ENCODE data around the gene FRMD4B. TPM values are rescaled to one million over a fixed set of nuclear protein-coding genes. Genes with fewer than 3 reads are reported as not detected.

FRMD4B gene
- total RNA-seq, 4 donors from 2014 or later = 15.5 to 36.7 (median 26.0) TPM

DNA sequence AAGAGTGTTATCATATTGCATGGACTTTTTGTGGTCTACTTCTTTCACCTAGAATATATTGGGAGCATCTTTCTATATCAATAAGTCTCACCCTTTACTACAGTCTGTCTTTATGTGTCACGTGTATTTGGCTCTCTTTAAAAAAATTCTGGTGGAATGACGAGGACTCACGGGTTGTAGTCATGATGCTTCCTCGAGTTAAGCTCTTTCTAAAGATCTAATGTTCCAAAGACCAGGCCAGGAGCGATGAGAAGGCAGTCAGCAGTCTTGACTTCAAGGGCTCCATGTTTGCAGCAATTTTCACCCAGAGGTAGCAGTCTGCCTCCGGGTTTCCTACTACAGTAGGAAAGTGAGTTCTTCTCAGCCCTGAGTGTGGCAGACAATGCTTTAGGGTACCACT is 88.9 kb downstream of the FRMD4B start:
- no peaks in the 10 kb centered on the region for H3K36me3 ChIP-seq
- in situ Hi-C loops (cut with MboI; ENCODE audit: low pct_ligation_motif_present in 1 of 4, low pct_unique_long_range_greater_than_20kb in 1 of 4, low sequenced_read_pairs in 3 of 4) (no loop called here), intact Hi-C loops (cut with DNase I; ENCODE audit: low total_unique reads) (no loop called here)
- no peak overlapping the region for H3K4me3 ChIP-seq
- no peaks in the 10 kb centered on the region for H3K9me3 ChIP-seq
- no peak for DNase-seq
- 82 to 87% methylated on average over 6 of the region's 6 CpGs for WGBS, 2 donors (ENCODE audit: low coverage in 1 of 2)
- H3K27me3 ChIP-seq = no peaks in the 10 kb centered on the region
- H3K4me1 ChIP-seq = peaks cover 0 to 3% (median 0%) of the 10 kb centered on the region in 4 donors
- H3K27ac ChIP-seq = no peak overlapping the region
- no peak for TF ChIP-seq POLR2AphosphoS5 (IDR thresholded peaks at IDR 0.05)
- TF ChIP-seq, protein P1, sequence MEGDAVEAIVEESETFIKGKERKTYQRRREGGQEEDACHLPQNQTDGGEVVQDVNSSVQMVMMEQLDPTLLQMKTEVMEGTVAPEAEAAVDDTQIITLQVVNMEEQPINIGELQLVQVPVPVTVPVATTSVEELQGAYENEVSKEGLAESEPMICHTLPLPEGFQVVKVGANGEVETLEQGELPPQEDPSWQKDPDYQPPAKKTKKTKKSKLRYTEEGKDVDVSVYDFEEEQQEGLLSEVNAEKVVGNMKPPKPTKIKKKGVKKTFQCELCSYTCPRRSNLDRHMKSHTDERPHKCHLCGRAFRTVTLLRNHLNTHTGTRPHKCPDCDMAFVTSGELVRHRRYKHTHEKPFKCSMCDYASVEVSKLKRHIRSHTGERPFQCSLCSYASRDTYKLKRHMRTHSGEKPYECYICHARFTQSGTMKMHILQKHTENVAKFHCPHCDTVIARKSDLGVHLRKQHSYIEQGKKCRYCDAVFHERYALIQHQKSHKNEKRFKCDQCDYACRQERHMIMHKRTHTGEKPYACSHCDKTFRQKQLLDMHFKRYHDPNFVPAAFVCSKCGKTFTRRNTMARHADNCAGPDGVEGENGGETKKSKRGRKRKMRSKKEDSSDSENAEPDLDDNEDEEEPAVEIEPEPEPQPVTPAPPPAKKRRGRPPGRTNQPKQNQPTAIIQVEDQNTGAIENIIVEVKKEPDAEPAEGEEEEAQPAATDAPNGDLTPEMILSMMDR (IDR thresholded peaks at IDR 0.05) = no peak
- no peak for TF ChIP-seq EP300 (IDR thresholded peaks at IDR 0.05; ENCODE audit: low read depth)
- TF ChIP-seq POLR2A (IDR thresholded peaks at IDR 0.05) = no peak

DNA sequence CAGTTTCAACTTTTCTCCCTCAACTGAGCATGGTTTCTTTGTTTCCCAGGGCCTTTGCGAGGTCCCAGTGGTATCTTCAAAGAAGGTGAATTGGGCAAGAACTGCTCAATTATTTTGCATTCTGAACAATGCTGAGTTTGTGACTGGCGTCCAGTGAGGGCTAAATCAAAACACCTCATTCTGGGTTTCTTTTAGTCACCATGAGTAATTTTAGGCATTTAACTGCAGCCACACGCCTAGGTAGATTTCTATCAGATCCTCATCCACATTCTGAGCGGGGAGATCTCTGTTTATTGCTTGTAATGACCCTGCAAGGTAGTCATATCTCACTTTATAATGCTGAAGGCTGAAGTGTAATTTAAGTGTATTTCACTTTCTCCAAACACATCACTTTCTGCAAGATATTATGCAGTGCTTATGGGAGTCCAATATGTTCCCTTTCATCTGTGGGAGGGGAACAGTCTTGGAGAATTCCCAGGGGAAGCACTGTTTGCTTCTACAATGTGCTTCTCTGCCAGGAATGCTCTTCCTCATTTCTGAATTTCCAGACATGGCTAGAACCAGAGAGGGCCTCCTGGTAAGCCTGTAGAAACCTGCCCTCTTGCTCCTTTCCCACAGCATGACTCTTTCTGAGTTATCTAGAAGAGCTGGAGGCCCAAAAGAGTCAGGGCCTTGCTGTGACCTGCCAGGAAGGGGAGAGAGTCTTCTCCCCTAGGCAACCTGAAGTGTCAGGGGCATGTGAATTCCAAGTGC is 91.7 kb downstream of the FRMD4B start:
- WGBS, 2 donors (ENCODE audit: low coverage in 1 of 2) = 47 to 61% methylated on average over 4 of the region's 4 CpGs
- H3K4me3 ChIP-seq = no peak overlapping the region
- no peaks in the 10 kb centered on the region for H3K36me3 ChIP-seq
- H3K27me3 ChIP-seq = no peaks in the 10 kb centered on the region
- no peak for DNase-seq
- in situ Hi-C loops (cut with MboI; ENCODE audit: low pct_ligation_motif_present in 1 of 4, low pct_unique_long_range_greater_than_20kb in 1 of 4, low sequenced_read_pairs in 3 of 4) = no loop called here
- TF ChIP-seq, protein P1 (IDR thresholded peaks at IDR 0.05) = no peak
- TF ChIP-seq EP300 (IDR thresholded peaks at IDR 0.05; ENCODE audit: low read depth) (no peak), POLR2AphosphoS5 (IDR thresholded peaks at IDR 0.05) (no peak), POLR2A (IDR thresholded peaks at IDR 0.05) (no peak)
- H3K9me3 ChIP-seq = no peaks in the 10 kb centered on the region
- peaks cover 0 to 3% (median 0%) of the 10 kb centered on the region in 4 donors for H3K4me1 ChIP-seq
- no peak overlapping the region for H3K27ac ChIP-seq
- intact Hi-C loops (cut with DNase I; ENCODE audit: low total_unique reads) = no loop called here

DNA sequence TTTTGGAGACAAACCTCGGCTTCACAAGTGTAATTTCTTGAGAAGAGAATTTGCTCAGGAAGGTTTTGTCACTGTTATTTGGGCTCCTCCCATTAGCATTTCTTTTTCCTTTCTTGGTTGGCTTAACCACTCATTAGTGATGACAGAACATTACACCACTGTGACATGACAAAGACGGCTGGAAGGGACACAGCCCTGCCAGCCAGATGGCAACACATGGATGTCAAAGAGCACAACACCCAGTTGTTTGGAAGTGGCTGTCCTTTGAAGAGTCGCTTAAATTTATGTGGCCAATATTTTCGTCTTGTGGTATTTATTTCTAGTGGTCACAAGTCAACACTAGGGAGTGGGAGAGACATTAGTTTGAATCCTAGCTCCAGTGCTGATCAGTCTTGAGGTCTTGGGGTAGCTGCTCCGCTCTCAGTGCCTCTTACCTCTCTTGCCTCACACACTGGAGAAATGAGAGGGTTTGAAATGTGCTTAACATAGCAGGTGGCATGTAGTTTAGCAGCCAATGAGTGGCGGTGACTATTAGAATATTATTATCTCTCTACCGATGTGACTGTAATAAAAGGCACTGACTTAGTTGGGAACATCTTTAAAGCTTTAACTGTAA is 92.8 kb downstream of the FRMD4B start:
- 85 to 87% methylated on average over 6 to 7 of the region's 7 CpGs for WGBS, 2 donors (ENCODE audit: low coverage in 1 of 2)
- no peak overlapping the region for H3K4me3 ChIP-seq
- DNase-seq = no peak
- peaks cover 0 to 3% (median 0%) of the 10 kb centered on the region in 4 donors for H3K4me1 ChIP-seq
- no peaks in the 10 kb centered on the region for H3K36me3 ChIP-seq
- in situ Hi-C loops (cut with MboI; ENCODE audit: low pct_ligation_motif_present in 1 of 4, low pct_unique_long_range_greater_than_20kb in 1 of 4, low sequenced_read_pairs in 3 of 4) (no loop called here), intact Hi-C loops (cut with DNase I; ENCODE audit: low total_unique reads) (no loop called here)
- no peak overlapping the region for H3K27ac ChIP-seq
- no peak for TF ChIP-seq POLR2A (IDR thresholded peaks at IDR 0.05)
- TF ChIP-seq, protein P1 (IDR thresholded peaks at IDR 0.05) = no peak
- H3K27me3 ChIP-seq = no peaks in the 10 kb centered on the region
- H3K9me3 ChIP-seq = no peaks in the 10 kb centered on the region

DNA sequence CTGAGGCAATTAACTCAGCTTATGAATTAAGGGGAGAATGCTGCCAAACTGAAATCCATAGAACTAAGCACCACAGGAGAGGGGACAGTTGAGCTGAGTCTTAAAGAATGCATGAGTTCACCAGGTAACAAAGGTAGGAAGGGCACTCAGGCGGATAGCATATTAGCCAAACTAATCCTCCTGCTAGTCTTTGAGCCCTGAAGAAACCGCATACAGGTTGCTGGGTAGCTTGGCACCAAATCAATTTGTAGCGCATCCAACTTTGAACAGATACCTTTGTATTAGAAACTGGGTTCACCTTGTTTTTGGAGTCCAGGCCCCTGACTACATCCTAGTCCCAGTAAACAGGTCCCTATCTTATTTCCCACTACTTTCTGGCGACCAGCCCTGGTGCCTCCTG is 93.7 kb downstream of the FRMD4B start:
- DNase-seq = no peak
- Histone ChIP-seq H3K36me3 (no peaks in the 10 kb centered on the region), H3K27me3 (no peaks in the 10 kb centered on the region), H3K9me3 (no peaks in the 10 kb centered on the region), H3K27ac (no peak overlapping the region), H3K4me1 (peaks cover 0 to 3% (median 0%) of the 10 kb centered on the region in 4 donors), H3K4me3 (no peak overlapping the region)
- in situ Hi-C loops (cut with MboI; ENCODE audit: low pct_ligation_motif_present in 1 of 4, low pct_unique_long_range_greater_than_20kb in 1 of 4, low sequenced_read_pairs in 3 of 4) (no loop called here), intact Hi-C loops (cut with DNase I; ENCODE audit: low total_unique reads) (no loop called here)
- 82 to 100% methylated on average over 1 to 4 of the region's 4 CpGs for WGBS, 2 donors (ENCODE audit: low coverage in 1 of 2)
- TF ChIP-seq, protein P1 (IDR thresholded peaks at IDR 0.05) = no peak
- no peak for TF ChIP-seq POLR2AphosphoS5 (IDR thresholded peaks at IDR 0.05)

All from transverse colon (tissue), 4 donors.